Esophagus muscularis mucosa (tissue), 4 donors: ENCODE results near the gene DAAM2. TPM values are rescaled to one million over a fixed set of nuclear protein-coding genes. Genes with fewer than 3 reads are reported as not detected.

Source experiments
- DNase-seq: peaks from one replicate; pipeline ENCODE4 v3.0.0-alpha.2; 2017; ENCODE audit errors: extremely low spot score
- H3K27ac ChIP-seq, 4 donors: fragments of 200-600 bp; sonication (generic); replicated peaks in 1 of 4; 1 replicate in 3 of 4; 2 replicates in 1 of 4; pipeline ENCODE4 v1.5.1; 2016 to 2019; ENCODE audit warnings: mild to moderate bottlenecking in 1 of 4
- H3K27me3 ChIP-seq, 4 donors: fragments of 200-600 bp; sonication (generic); one replicate each; pipeline versions ENCODE4 v1.5.1 to v1.6.0; 2016 to 2019
- H3K36me3 ChIP-seq, 4 donors: fragments of 200-600 bp; sonication (generic); one replicate each; pipeline ENCODE4 v1.5.1; 2016 to 2019
- H3K4me1 ChIP-seq, 4 donors: fragments of 200-600 bp; sonication (generic); one replicate each; pipeline ENCODE4 v1.5.1; 2016 to 2019
- H3K4me3 ChIP-seq, 4 donors: fragments of 200-600 bp; sonication (generic); 1 replicate in 2 of 4; 2 replicates in 2 of 4; pipeline ENCODE4 v1.5.1; 2016 to 2019; ENCODE audit warnings: mild to moderate bottlenecking in 4 of 4, moderate library complexity in 1 of 4
- H3K9me3 ChIP-seq, 4 donors: fragments of 200-600 bp; sonication (generic); 1 replicate in 3 of 4; 2 replicates in 1 of 4; pipeline ENCODE4 v1.5.1; 2016 to 2019
- EP300 ChIP-seq: sonication (generic); formaldehyde crosslinking; IDR thresholded peaks from one replicate; pipeline ENCODE4 v1.6.1; 2017; ENCODE audit warnings: antibody characterized with exemption
- POLR2A ChIP-seq: fragments of 450-650 bp; IDR thresholded peaks from one replicate; pipeline ENCODE4 v1.6.1; 2017; ENCODE audit warnings: antibody characterized with exemption, moderate library complexity, mild to moderate bottlenecking, low read depth
- POLR2AphosphoS5 ChIP-seq, 2 donors: sonication (generic); formaldehyde crosslinking; IDR thresholded peaks; one replicate each; pipeline ENCODE4 v1.6.1; 2017; ENCODE audit warnings: antibody characterized with exemption in 2 of 2
- WGBS: methylation state at CpG from one replicate; pipeline ENCODE4 v1.1.5; 2018; 5-methylcytosine and 5-hydroxymethylcytosine counted together
- intact Hi-C: fragments of 100-400 bp; cut with DNase I; formaldehyde crosslinking; loops from one replicate; pipeline ENCODE4 v1.15.1; 2023
- total RNA-seq, 4 donors: library from RNA; depleted of rRNA; stranded (reverse); fragments of >200 nt; gene quantifications; one replicate each; pipeline versions ENCODE4 v1.1.0 to v1.2.1, GENCODE V29; 2016
- TF ChIP-seq, protein P1 (sequence below), 3 experiments: fragments of 200-600 bp in 2 of 3; fragments of 450-650 bp in 1 of 3; sonication (generic) in 2 of 3; IDR thresholded peaks; one replicate each; pipeline ENCODE4 v1.5.1; 2017 to 2019; ENCODE audit warnings: antibody characterized with exemption in 3 of 3, mild to moderate bottlenecking in 2 of 3, moderate library complexity in 1 of 3

The DAAM2 gene
- total RNA-seq, 4 donors from 2014 or later = 221 to 446 (median 392) TPM

GRCh38 chr6:39930540-39930939 lies 138.4 kb downstream of the DAAM2 start:
- H3K4me1 ChIP-seq = peaks cover 56 to 84% (median 73%) of the 10 kb centered on the region in 4 donors
- intact Hi-C loops = no loop called here
- DNase-seq = no peak
- TF ChIP-seq, protein P1, sequence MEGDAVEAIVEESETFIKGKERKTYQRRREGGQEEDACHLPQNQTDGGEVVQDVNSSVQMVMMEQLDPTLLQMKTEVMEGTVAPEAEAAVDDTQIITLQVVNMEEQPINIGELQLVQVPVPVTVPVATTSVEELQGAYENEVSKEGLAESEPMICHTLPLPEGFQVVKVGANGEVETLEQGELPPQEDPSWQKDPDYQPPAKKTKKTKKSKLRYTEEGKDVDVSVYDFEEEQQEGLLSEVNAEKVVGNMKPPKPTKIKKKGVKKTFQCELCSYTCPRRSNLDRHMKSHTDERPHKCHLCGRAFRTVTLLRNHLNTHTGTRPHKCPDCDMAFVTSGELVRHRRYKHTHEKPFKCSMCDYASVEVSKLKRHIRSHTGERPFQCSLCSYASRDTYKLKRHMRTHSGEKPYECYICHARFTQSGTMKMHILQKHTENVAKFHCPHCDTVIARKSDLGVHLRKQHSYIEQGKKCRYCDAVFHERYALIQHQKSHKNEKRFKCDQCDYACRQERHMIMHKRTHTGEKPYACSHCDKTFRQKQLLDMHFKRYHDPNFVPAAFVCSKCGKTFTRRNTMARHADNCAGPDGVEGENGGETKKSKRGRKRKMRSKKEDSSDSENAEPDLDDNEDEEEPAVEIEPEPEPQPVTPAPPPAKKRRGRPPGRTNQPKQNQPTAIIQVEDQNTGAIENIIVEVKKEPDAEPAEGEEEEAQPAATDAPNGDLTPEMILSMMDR (IDR thresholded peaks at IDR 0.05) = no peak
- TF ChIP-seq POLR2A (no peak), EP300 (no peak), POLR2AphosphoS5 (IDR thresholded peaks at IDR 0.05) (no peak)
- 82% methylated on average over 4 of the region's 4 CpGs for WGBS
- H3K27me3 ChIP-seq = no peaks in the 10 kb centered on the region
- H3K36me3 ChIP-seq = peaks cover 0 to 15% (median 6%) of the 10 kb centered on the region in 4 donors
- peak overlapping the region in 3 of 4 donors; percentile 22 to 88 (median 34) for H3K27ac ChIP-seq
- H3K9me3 ChIP-seq = no peaks in the 10 kb centered on the region
- no peak overlapping the region for H3K4me3 ChIP-seq

DNA sequence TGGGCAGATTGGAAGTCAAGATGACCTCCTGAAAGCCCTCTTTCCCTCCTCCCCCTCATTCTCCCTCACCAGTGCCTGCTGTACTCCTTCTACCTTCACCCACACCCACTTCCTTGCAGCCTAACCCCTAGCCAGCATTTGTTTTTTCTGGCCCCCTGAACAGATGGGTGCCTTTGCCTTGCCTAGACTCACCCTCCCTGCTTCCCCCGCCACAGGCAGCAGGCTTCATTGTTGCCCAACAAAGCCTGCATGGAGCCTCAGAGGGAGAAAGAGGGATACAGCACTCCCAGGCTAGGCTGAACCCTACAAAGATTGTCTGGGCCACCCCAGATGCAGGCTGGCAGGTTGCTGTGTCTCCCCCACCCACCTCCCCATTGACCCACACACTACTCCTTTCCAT lies 139.4 kb downstream of the DAAM2 start:
- intact Hi-C loops = no loop called here
- H3K4me3 ChIP-seq = peak overlapping the region; percentile 71 to 89 (median 82)
- H3K9me3 ChIP-seq = no peaks in the 10 kb centered on the region
- no peak for DNase-seq
- H3K27ac ChIP-seq = peak overlapping the region in 3 of 4 donors; percentile 36 to 88 (median 87)
- H3K4me1 ChIP-seq = peaks cover 56 to 83% (median 73%) of the 10 kb centered on the region in 4 donors
- WGBS = 67% methylated on average over 1 of the region's 1 CpG
- peaks cover 0 to 6% (median 0%) of the 10 kb centered on the region in 4 donors for H3K36me3 ChIP-seq
- TF ChIP-seq EP300 (no peak), POLR2AphosphoS5 (IDR thresholded peaks at IDR 0.05) (no peak), POLR2A (no peak)
- TF ChIP-seq, protein P1 (IDR thresholded peaks at IDR 0.05) = no peak
- H3K27me3 ChIP-seq = no peaks in the 10 kb centered on the region

DNA sequence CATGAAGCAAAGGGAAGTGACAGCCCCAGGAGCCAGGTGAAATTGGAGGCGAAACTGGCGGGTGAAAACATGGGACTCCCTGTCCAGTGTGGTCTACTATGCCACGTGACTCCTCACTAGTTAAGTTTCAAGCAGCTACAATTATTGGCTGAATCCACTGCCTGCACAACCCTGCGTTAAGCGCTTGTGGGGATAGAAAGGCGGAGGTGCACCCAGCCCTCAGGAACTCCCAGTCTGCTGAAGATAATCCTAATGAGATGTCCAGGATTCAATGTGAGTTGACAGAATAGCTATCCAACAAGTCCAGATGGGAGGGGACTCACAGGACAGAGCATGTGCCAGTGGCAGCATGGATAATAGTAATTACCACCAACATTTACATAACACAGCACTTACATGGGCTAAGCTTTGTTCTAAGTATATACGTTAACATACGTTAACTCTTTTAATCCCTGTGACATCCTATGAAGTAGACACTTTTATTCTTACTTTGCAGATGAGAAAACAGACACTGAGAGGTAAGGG lies 140.3 kb downstream of the DAAM2 start:
- Histone ChIP-seq H3K4me1 (peaks cover 47 to 75% (median 64%) of the 10 kb centered on the region in 4 donors), H3K27me3 (no peaks in the 10 kb centered on the region), H3K36me3 (peaks cover 0 to under 1% (median 0%) of the 10 kb centered on the region in 4 donors), H3K9me3 (no peaks in the 10 kb centered on the region), H3K4me3 (peak overlapping the region; percentile 71 to 89 (median 82)), H3K27ac (peak overlapping the region; percentile 81 to 91 (median 88))
- WGBS = 92% methylated on average over 8 of the region's 8 CpGs
- intact Hi-C loops = no loop called here
- no peak for TF ChIP-seq POLR2AphosphoS5 (IDR thresholded peaks at IDR 0.05)
- TF ChIP-seq EP300 = no peak
- TF ChIP-seq, protein P1 (IDR thresholded peaks at IDR 0.05) = no peak
- TF ChIP-seq POLR2A = no peak
- no peak for DNase-seq

- no peaks in the 10 kb centered on the region for H3K9me3 ChIP-seq
- no peak for TF ChIP-seq POLR2AphosphoS5 (IDR thresholded peaks at IDR 0.05)
- H3K4me1 ChIP-seq = peaks cover 40 to 62% (median 55%) of the 10 kb centered on the region in 4 donors
- no peaks in the 10 kb centered on the region for H3K27me3 ChIP-seq
- 19% methylated on average over 9 of the region's 9 CpGs for WGBS
- no peak for DNase-seq
- H3K27ac ChIP-seq = peak overlapping the region; percentile 81 to 91 (median 88)
- no peaks in the 10 kb centered on the region for H3K36me3 ChIP-seq
- peak overlapping the region; percentile 71 to 89 (median 82) for H3K4me3 ChIP-seq
- intact Hi-C loops = no loop called here
Observed at GRCh38 chr6:39933669-39934130, 141.5 kb downstream of the DAAM2 start.

DNA sequence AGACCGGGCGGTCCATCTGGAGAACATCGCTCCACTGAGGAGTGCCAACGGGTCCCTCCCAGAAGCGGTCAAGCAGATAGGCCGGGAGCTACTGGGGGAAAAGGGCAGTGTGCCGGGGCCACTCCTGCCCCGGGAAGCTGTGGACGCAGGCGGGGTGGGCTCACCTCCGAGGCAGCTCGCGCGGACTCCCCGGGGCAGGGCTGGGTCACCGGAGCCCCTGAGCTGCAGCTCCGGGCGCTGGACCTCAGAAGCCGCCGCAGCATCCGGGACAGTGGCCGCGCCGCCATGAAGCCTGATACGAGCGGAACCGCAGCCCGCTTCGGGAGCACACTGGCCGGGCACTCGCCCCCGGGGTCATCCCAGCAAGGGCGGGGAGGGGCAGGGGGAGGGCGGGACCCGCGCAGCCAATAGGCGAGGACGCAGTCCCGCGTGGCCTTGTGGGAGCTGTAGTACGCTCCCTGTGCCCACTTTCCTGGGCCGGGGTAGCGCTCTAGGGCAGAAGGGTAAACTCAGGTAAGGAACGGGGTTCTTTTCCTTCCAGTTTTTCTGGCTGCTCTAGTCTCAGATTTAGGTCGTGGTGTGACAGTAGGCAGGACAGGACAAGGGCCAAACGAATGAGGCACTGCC lies 142.1 kb downstream of the DAAM2 start, which contains the start of gene MOCS1:
TSS of gene MOCS1 (minus strand) at position 332 of the 627 bp plus-strand sequence. CDS start at position 287, 45 bp downstream.
- H3K4me1 ChIP-seq = peaks cover 38 to 59% (median 54%) of the 10 kb centered on the region in 4 donors

More for the DNA sequence above, 142.1 kb downstream of the DAAM2 start, which contains the start of gene MOCS1:
- no peaks in the 10 kb centered on the region for H3K36me3 ChIP-seq
- WGBS = 1% methylated on average over 12 of the region's 46 CpGs
- peak within 1 kb of the TSS; percentile 71 to 89 (median 82) for H3K4me3 ChIP-seq
- no peaks in the 10 kb centered on the region for H3K27me3 ChIP-seq
- H3K27ac ChIP-seq = peak within 1 kb of the TSS; percentile 81 to 91 (median 88)
- TF ChIP-seq, protein P1 (IDR thresholded peaks at IDR 0.05) = no peak
- no peak for TF ChIP-seq POLR2A
- TF ChIP-seq POLR2AphosphoS5 (IDR thresholded peaks at IDR 0.05) = peak; percentile 84 to 89
- TF ChIP-seq EP300 = no peak
- intact Hi-C loops = no loop called here
- H3K9me3 ChIP-seq = no peaks in the 10 kb centered on the region
- peak; percentile 94 for DNase-seq
